GM19351 (cell line): ENCODE data around the gene MLLT10.
A peak's percentile ranks its signal among the peaks of the same experiment; 100 is the strongest.

Experiments used
- ATAC-seq: cut with Tn5 transposase; IDR thresholded peaks from one replicate; pipeline ENCODE4 v1.9.1; 2021; ENCODE audit warnings: mild to moderate bottlenecking, moderate library complexity; ENCODE audit not compliant: unreplicated experiment

The MLLT10 gene

DNA sequence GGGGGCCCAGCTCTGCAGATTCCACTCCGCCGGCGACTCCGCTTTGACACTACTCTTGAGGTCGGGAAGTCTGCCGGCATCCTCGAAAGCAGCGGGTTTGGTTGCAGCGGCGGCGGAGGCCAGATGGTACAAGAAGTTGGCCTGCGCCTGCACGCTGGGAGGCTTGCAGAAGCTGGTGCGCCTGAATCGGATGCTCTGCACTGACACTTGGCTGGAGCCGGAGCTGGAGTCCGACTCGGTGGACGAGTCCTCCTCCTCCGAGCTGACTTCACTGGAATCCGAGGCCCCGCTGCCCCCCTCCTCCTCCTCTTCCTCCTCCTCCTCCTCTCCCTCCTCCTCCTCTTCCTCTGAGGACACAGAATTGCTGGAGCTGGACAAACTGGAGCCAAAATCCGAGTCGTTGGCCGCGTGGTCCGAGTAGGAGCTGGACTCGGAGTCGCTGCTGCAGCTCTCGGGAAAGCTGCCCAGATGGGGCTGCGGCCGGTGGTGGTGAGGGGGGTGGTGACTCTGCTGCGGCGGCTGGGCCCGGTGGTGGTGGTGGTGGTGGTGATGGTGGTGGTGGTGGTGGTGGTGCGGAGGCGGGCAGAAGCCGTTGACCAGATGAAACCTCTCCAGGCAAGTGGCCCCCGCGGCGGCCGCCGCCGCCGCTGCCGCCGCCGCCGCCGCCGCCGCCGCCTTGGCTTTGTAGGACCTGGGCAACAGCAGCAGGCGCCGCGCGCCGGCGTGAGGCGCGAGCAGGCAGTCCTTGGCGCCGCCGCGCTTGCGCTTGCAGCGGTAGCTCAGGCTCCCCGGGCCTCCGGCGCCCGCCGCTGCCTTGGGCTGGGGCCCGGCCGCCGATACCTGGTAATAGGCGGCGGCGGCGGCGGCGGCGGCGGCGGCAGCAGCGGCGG lies 17.5 kb upstream of the MLLT10 start:
- ATAC-seq, result peak; percentile 72

DNA sequence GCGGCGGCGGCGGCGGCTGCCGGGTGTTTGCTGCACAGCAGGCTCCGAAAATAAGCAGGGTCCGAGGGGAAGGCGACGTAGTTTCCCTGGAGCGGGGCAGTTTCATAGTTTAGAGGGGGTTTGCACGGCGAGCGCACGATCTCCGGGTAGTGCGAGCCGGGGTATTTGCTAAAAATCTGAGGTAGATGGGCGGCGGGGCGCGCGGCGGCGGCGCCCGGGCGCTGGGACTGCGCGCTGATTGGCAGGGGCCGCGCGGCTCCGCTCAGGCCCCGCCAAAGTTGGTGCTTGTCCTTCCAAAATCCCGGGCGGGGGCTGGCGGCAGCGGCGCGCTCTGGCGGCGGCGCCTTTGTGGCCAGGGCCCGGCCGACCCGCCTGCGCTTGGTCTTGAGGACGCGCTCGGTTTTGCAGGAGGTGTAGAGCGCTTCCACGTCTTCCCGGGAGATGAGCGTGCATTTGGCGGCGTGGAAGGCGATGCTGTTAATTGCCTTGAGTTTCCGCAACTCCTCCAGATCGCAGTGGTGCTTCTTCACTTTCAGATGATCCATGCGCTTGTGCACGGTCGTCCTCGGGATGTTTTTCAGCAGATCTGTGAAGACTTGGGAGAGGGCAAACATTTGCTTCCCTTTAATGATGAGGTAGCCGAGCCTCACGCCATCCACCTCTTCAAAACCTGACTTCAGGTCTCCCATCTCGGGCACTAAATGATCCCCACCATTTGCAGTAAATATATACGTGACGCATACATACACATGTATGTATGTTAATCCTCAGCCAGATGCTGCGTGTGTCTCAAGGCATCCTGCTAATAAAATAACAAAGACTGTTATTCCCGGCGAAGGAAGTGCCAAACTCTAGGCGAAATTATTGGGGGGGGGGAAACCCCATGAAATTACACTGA lies 16.6 kb upstream of the MLLT10 start:
- peak; percentile 57 for ATAC-seq

DNA sequence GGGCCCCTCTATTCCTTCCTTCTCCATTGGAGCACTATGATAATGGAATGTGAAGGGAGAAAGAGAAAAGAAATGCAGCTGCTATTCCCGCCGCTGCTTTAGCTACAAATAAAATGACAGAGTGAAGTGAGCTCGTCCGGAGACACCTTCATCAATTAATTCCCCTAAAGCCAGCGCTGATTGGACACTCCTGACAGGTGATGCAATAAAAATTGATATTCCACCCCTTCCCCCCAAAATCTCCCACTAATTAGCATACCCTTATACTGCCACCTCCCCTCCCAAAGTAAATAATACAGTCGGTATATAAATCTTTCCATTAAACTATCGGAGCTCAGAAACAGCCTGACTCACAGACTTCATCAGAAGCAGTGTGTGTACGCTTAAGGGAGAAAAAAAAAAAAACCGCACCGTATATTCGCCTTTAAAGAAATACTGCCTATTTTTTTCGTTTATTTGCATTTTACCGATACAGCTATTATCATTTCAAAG lies 15.8 kb upstream of the MLLT10 start:
- ATAC-seq, result no peak

DNA sequence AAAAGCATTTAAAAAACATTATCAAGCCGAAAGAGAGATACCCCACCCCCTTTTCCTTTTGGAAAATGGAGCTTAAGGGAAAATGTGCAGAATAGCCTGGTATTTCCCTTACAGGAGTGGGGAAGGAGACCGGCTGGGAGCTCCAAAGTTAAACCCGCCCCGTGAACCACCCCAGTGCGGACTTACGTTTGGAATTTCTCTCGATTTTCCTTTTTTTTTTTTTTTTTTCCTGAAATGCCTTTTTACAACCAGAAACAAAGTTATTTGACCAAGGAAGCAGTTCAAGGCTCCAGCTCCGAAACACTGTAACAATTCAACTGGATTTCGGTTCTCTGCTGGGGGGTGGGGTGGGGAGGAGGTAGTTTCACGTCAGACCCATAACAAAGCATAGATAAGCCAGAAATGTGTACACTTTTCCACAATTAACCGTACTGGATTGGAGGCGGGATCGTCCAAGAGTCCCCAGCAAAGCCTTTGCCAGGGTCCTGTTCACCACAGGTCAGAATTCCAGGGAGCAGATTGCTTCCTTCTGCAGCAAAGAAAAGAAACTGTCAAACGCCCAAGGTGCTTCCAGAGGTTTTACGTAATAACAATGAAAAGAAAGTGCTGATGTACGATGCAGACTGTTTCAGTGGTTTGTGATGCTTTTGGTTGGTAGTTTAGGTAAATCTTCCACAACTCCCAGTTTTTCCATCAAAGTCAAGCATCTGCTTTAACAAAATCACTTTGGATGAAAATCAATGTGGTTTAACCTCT lies 15.2 kb upstream of the MLLT10 start:
- no peak for ATAC-seq

DNA sequence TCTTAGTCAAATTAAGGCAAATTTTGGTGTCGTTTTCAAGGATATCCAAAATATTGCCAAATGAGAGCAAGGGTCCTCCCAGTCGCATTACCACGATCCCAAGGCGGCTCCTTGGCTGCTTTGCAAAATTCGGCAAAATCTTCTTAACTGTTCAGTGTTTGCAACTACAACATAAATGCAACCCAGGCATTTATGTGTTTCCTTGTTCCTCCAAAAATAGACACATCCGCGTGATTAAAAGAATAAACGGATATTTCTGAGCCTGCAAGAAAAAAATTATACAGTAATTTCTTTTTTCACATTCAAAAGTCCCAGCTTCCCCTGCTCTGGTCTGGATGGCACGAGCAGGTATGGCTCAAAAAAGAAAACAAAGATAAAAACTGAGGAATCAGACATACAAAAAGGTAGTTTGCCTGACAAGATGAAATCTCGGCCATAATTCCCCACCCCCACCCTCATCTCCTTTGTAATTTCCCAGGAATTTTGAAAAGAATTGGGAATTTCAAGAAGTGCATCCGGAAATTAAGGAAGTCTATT lies 14.6 kb upstream of the MLLT10 start:
- no peak for ATAC-seq

- peak; percentile 53 for ATAC-seq
Measured at GRCh38 chr10:21519941-21520436, 14.0 kb upstream of the MLLT10 start.

- ATAC-seq, result no peak
Measured at GRCh38 chr10:21520509-21520908, 13.5 kb upstream of the MLLT10 start.

GRCh38 chr10:21520949-21521348 lies 13.1 kb upstream of the MLLT10 start:
- no peak for ATAC-seq

DNA sequence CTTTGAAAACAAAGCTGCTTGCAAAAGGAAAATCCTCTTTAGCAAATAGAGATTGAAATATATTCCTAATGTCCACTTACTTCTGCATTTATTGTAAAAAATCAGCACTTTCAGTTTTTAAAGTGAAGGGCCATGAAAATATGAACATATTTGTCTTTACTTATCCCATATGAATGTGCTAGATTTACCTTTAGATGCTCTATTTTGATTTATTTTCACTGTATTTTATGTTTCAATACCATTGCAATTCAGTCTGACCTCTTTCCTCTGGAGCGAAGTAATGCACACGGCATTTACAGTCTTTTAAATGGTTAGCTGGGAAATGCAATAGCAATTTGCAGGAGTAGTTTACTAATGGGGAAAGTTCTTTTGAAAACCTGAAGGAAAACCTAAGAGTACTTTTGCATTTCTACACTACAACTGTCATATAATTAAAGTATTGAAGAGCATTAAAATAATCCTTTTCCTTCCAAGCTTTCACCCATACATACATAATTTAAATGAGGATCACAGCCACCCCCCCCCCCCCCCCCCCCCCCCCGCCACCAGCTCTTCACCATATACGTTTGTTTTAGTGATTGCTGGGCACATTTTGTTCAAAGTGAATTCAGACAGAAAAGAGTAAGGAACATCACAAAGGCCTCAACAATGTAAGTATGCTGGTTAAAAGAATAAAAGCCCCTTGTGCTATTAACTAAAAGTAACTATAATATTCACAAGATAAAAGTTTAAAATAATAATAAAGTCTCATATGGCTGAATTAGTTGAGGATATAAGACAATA lies 12.1 kb upstream of the MLLT10 start:
- no peak for ATAC-seq

- ATAC-seq, result no peak
Measured at GRCh38 chr10:21522631-21523406, 11.2 kb upstream of the MLLT10 start.

DNA sequence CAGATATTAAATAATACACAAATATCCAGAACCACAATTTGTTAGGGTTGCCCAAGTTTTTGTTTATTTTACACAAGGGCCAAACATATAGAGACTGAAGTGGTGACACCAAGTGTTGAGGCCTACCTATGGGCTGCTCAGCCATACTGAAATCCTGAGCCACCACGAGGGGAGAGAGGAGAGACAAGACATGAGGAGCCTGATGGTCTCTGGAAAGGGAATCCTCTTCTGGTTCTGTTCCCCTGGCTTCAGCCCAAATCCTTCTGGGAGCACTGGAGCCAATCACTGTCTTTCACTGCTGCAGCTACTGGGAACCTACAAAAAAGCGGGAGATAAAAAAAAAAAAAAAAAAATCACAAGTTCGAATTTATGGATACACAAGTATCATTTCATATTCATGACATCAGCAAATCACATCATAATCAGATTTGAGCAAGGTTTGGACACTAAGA lies 10.4 kb upstream of the MLLT10 start:
- ATAC-seq, result no peak

- no peak for ATAC-seq
Measured at GRCh38 chr10:21524131-21524525, 9.9 kb upstream of the MLLT10 start.

DNA sequence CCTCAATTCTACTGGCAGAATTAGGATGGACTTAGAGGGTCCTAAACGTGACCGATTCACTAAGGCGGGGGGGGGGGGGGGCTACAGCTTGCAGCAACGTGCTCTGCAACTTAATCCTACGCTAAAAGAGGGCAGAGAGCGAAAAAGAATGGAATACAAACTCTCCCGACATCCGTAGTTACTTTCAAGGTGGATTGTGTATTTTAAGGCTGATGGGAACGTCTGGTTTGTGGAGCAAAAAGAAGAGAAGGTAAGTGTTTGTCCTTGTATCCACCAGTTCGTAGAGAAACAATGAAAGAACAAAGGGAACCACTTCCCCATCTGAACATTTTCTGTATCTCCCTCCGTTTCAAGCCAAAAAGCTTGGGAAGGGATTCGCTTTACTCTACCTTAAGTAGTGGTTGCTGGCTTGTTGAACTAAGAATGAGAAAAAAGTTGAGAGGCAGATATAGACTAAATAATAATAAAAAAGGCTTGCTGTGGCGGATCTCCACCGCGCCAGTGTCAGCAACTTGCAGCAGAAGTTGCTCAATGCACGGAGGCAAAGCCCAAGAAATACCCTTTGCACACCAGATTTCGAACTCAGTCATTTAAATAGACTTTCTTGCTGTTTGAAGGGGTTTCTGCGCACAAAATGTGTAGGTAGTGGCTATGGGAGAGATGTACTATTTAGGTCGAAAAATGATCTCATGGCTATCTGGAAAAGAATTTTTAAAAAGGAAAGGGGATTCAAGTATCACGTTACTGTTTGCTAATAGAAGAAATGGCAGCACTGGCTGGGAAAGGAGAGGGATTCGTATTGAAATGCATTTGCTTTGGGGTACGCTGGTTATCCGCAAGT lies 9.3 kb upstream of the MLLT10 start:
- ATAC-seq, result no peak

GRCh38 chr10:21525367-21526187 lies 8.5 kb upstream of the MLLT10 start, which contains the start of gene SKIDA1:
Gene SKIDA1, minus strand, starts transcription at chr10:21525682. Its CDS starts 7,860 bp downstream, at chr10:21517822.
- ATAC-seq, result peak; percentile 50

DNA sequence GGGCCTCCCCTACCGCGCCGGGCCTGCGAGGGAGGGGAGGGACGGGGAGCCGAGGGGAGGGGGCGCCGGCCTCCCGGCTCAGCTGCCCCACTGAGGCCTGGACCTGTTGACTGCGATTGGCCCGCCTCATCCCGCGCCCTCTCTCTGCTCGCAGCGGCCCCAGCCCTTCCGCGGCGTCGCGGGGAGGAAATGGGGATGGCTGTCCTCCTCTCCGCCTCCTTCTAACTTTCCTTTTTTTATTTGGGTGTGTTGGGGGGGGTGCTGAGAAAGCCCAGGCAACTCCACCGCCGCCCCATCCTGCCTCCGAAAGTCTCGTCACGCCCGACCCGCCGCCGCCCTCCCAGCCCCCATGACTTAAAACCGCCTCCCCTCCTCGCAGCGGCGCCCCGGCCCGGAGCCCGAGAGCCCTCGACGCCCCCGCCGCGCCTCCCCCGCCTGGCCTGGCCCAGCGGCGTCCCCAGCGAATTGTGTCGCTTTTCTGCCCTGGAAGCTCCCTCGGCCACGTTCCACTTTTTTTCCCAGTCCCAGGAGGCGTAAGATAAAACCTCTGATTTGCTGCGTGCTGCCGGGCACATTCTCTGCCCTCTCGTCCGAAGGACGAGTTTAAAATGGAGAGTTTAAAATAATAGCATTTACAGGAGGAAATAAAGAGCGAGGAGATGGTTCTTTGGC lies 7.7 kb upstream of the MLLT10 start:
- peak; percentile 32 for ATAC-seq

DNA sequence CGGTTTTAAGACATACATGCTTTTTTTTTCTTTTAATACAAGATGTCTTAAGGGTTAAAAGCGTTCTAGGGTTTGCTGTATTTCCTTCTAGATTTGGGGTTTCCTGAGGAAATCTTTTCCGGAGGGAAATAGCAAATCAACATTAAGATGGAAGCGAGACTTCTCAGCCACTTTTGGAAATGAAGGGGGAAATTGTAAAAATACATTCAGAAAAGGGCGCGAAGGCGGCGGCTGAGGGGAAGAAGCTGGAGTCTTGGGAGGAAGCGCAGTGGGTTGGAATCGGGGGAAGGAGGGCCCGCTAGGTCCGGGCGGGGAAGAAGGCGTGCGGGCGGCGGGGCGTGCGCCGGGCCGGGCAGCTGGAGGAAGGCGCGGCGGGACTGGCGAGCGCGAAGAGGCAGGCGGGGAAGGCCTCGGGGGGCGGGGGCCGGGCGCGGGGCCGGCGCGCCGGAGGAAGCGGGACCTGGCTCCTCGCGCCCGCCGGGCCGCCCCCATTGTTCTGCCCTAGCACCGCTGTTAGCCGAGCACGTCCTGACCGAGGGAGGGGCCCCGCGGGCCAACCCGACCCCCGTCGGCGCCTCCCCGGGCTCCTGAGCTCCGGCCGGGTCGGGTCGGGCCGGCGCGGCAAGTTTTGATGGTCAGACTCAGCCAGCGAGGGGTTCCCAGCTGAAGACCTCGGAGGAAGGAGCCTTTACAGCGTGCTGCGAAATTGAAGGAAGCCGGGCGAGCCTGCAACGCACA lies 7.0 kb upstream of the MLLT10 start:
- ATAC-seq, result peak; percentile 32
